Liver (tissue), 3 donors: Measurements from ENCODE around the gene RPH3AL.

Experiments used
- ATF3 ChIP-seq: IDR thresholded peaks from 2 replicates; pipeline ENCODE4 v1.6.1; 2016; ENCODE audit warnings: antibody characterized with exemption
- CTCF ChIP-seq: fragments of 150-350 bp; IDR thresholded peaks from 2 replicates; pipeline ENCODE4 v1.5.1; 2017; ENCODE audit warnings: improper control_type of control experiment, low read depth, low read length; ENCODE audit not compliant: missing input control
- EGR1 ChIP-seq, 2 donors: IDR thresholded peaks; 2 replicates each; pipeline ENCODE4 v1.6.1; 2016 to 2018; ENCODE audit warnings: antibody characterized with exemption in 2 of 2, low read depth in 2 of 2
- GABPA ChIP-seq, 2 donors: IDR thresholded peaks in 1 of 2; conservative IDR thresholded peaks in 1 of 2; 2 replicates each; pipeline ENCODE4 v1.6.1; 2016; ENCODE audit warnings: antibody characterized with exemption in 2 of 2, mild to moderate bottlenecking in 1 of 2, moderate library complexity in 1 of 2
- JUND ChIP-seq, 2 donors: IDR thresholded peaks; 2 replicates each; pipeline ENCODE4 v1.6.1; 2016; ENCODE audit warnings: antibody characterized with exemption in 2 of 2
- MAX ChIP-seq: IDR thresholded peaks from 2 replicates; pipeline ENCODE4 v1.6.1; 2016; ENCODE audit warnings: antibody characterized with exemption
- RAD21 ChIP-seq, 2 donors: IDR thresholded peaks; 2 replicates each; pipeline ENCODE4 v1.6.1; 2016; ENCODE audit warnings: antibody characterized with exemption in 2 of 2, mild to moderate bottlenecking in 2 of 2
- REST ChIP-seq: IDR thresholded peaks from 2 replicates; pipeline ENCODE4 v1.6.1; 2016; ENCODE audit warnings: antibody characterized with exemption, mild to moderate bottlenecking
- RXRA ChIP-seq, 2 donors: IDR thresholded peaks; 2 replicates each; pipeline ENCODE4 v1.6.1; 2017 to 2018; ENCODE audit warnings: antibody characterized with exemption in 2 of 2, mild to moderate bottlenecking in 1 of 2
- SP1 ChIP-seq: IDR thresholded peaks from 2 replicates; pipeline ENCODE4 v1.6.1; 2018; ENCODE audit warnings: antibody characterized with exemption, mild to moderate bottlenecking
- TAF1 ChIP-seq: conservative IDR thresholded peaks from 2 replicates; pipeline ENCODE4 v1.6.1; 2016; ENCODE audit warnings: antibody characterized with exemption, mild to moderate bottlenecking
- YY1 ChIP-seq: IDR thresholded peaks from 2 replicates; pipeline ENCODE4 v1.6.1; 2016; ENCODE audit warnings: antibody characterized with exemption, mild to moderate bottlenecking
- ZBTB33 ChIP-seq: IDR thresholded peaks from 2 replicates; pipeline ENCODE4 v1.6.1; 2016; ENCODE audit warnings: antibody characterized with exemption
- donor health status: healthy.
- donor health status: healthy.

GRCh38 chr17:371583-371982 lies 19.0 kb upstream of the RPH3AL start:
- no peak for TF ChIP-seq CTCF
- TF ChIP-seq EGR1 (IDR thresholded peaks at IDR 0.05; ENCODE audit: low read depth in 2 of 2) = no peak
- TF ChIP-seq RAD21 (IDR thresholded peaks at IDR 0.05) = no peak
- TF ChIP-seq REST = no peak
- no peak for TF ChIP-seq TAF1
- no peak for TF ChIP-seq YY1
- no peak for TF ChIP-seq ZBTB33
- no peak for TF ChIP-seq MAX
- TF ChIP-seq JUND (IDR thresholded peaks at IDR 0.05) = no peak
- TF ChIP-seq GABPA (IDR thresholded peaks at IDR 0.05 in 1 of 2, conservative IDR thresholded peaks at IDR 0.05 in 1 of 2) = no peak
- TF ChIP-seq SP1 = no peak
- no peak for TF ChIP-seq ATF3
- no peak for TF ChIP-seq RXRA (IDR thresholded peaks at IDR 0.05)
